GM12878 (cell line): Measurements from ENCODE around the gene CARMIL3. TPM values are rescaled to one million over a fixed set of nuclear protein-coding genes. Genes with fewer than 3 reads are reported as not detected.

Experiments used
- E2F8 ChIP-seq: fragments of 450-650 bp; IDR thresholded peaks from 2 replicates; pipeline ENCODE4 v1.6.1; 2018; ENCODE audit warnings: mild to moderate bottlenecking, low read depth, moderate library complexity; ENCODE audit not compliant: partially characterized antibody
- EP300 ChIP-seq, 2 experiments: fragments of 150-350 bp in 1 of 2; IDR thresholded peaks; 2 replicates each; pipeline ENCODE4 v1.6.1; 2011 to 2012; ENCODE audit warnings: low read depth in 2 of 2, low read length in 2 of 2, borderline replicate concordance in 1 of 2, improper control_type of control experiment in 1 of 2, inconsistent platforms in 1 of 2; ENCODE audit not compliant: control insufficient read depth in 1 of 2
- LARP7 ChIP-seq: fragments of 450-650 bp; IDR thresholded peaks from 2 replicates; pipeline ENCODE4 v1.6.1; 2017; ENCODE audit warnings: mild to moderate bottlenecking
- POU2F2 ChIP-seq: IDR thresholded peaks from 3 replicates; pipeline ENCODE4 v1.6.1; 2011; ENCODE audit warnings: low read depth, mild to moderate bottlenecking, low read length, borderline replicate concordance
- polyA plus RNA-seq, 11 experiments: library from polyadenylated mRNA; depleted of rRNA in 4 of 11; unstranded in 6 of 11; stranded (reverse) in 5 of 11; fragments of >200 nt; fragmentation: Nextera tagmentation in 4 of 11; fragmentation: Illumina TruSeq in 1 of 11; extraction: Ambion mirVana in 4 of 11; extraction: Trizol in 1 of 11; gene quantifications; 1 replicate in 1 of 11; 2 replicates in 10 of 11; pipeline versions ENCODE4 v1.2.1 to v1.2.3, GENCODE V29; 2011 to 2016; ENCODE audit warnings: inconsistent platforms in 2 of 11, missing spikeins in 2 of 11, low read depth in 1 of 11
- total RNA-seq, 4 experiments: library from RNA; depleted of rRNA in 3 of 4; stranded (reverse); fragments of >200 nt in 3 of 4; fragmentation: Illumina TruSeq in 1 of 4; extraction: Trizol in 1 of 4; gene quantifications; 2 replicates each; pipeline versions ENCODE4 v1.2.1 to v1.2.3, GENCODE V29; 2013 to 2021

The CARMIL3 gene
- total and polyA plus RNA-seq, 10 of the 15 experiments (the other 5 are each of a cell fraction or from before 2014, with no cell fraction given) = 0.09 to 0.32 (median 0.25) TPM; not detected in 3

GRCh38 chr14:24072881-24073877 is 21.4 kb downstream of the CARMIL3 start (continued):
- TF ChIP-seq EP300 (IDR thresholded peaks at IDR 0.05; ENCODE audit: borderline replicate concordance in 1 of 2, control insufficient read depth in 1 of 2, low read depth in 2 of 2, low read length in 2 of 2) (no peak), POU2F2 (no peak), LARP7 (no peak), E2F8 (no peak)
- TF ChIP-seq, all 136 proteins: peak for 0
